SKM-1 (cell line): ENCODE measurements around the gene COL19A1.

ENCODE experiments used
- DNase-seq: peaks from one replicate; lab custom pipeline; 2025; ENCODE audit not compliant: unreplicated experiment; lab: John Stamatoyannopoulos, UW

COL19A1 gene

GRCh38 chr6:70216767-70217166 is 350.4 kb downstream of the COL19A1 start:
- DNase-seq, result no peak

GRCh38 chr6:70219943-70220613 is 353.7 kb downstream of the COL19A1 start:
- no peak for DNase-seq

- DNase-seq, result no peak
Measured at GRCh38 chr6:70221025-70221714, 354.8 kb downstream of the COL19A1 start.

- no peak for DNase-seq
Measured at GRCh38 chr6:70221715-70222438, 355.5 kb downstream of the COL19A1 start.

- DNase-seq, result no peak
Measured at GRCh38 chr6:70222439-70222749, 356.0 kb downstream of the COL19A1 start.

- no peak for DNase-seq
Measured at GRCh38 chr6:70225055-70225454, 358.7 kb downstream of the COL19A1 start.

GRCh38 chr6:70231311-70231710 is 365.0 kb downstream of the COL19A1 start:
- DNase-seq, result no peak

GRCh38 chr6:70234561-70235236 is 368.3 kb downstream of the COL19A1 start:
- DNase-seq, result no peak

GRCh38 chr6:70236343-70236742 is 370.0 kb downstream of the COL19A1 start:
- DNase-seq, result no peak

GRCh38 chr6:70241031-70241430 is 374.7 kb downstream of the COL19A1 start:
- DNase-seq, result no peak

- no peak for DNase-seq
Measured at GRCh38 chr6:70241991-70242420, 375.6 kb downstream of the COL19A1 start.

- no peak for DNase-seq
Measured at GRCh38 chr6:70246118-70246517, 379.8 kb downstream of the COL19A1 start.

GRCh38 chr6:70252604-70253003 is 386.2 kb downstream of the COL19A1 start:
- DNase-seq, result no peak

GRCh38 chr6:70253923-70254322 is 387.6 kb downstream of the COL19A1 start:
- DNase-seq, result no peak

- no peak for DNase-seq
Measured at GRCh38 chr6:70254784-70255183, 388.4 kb downstream of the COL19A1 start.

GRCh38 chr6:70257768-70258273 is 391.5 kb downstream of the COL19A1 start:
- DNase-seq, result no peak

- DNase-seq, result no peak
Measured at GRCh38 chr6:70258483-70258882, 392.1 kb downstream of the COL19A1 start.
